ENCODE data around the gene NUDT13.

The NUDT13 gene

GRCh38 chr10:73167458-73167782 lies 57.2 kb downstream of the NUDT13 start:
- DNase-seq = no peak

GRCh38 chr10:73167783-73168464 lies 57.7 kb downstream of the NUDT13 start, which contains the start of the genes ECD and FAM149B1:
Gene ECD (minus strand): TSS chr10:73168008. CDS start chr10:73163937, 4,071 bp downstream.
Gene FAM149B1 (plus strand): TSS chr10:73168119. CDS start chr10:73168340, 221 bp downstream.
- peak; percentile 77 for DNase-seq

- DNase-seq = peak; percentile 5
Observed at GRCh38 chr10:73168465-73168803, 58.2 kb downstream of the NUDT13 start.

GRCh38 chr10:73169320-73169719 lies 59.1 kb downstream of the NUDT13 start:
- no peak for DNase-seq

GRCh38 chr10:73172867-73173266 lies 62.6 kb downstream of the NUDT13 start:
- DNase-seq = no peak

GRCh38 chr10:73174148-73174925 lies 64.1 kb downstream of the NUDT13 start:
- no peak for DNase-seq
